22Rv1 (cell line): ENCODE data around the gene RNASE7.

Experiments
- H3K27ac ChIP-seq: fragments of 450-650 bp; 2 replicates; pipeline ENCODE4 v1.5.1; 2017
- CTCF ChIP-seq: fragments of 450-650 bp; IDR thresholded peaks from 2 replicates; pipeline ENCODE4 v1.5.1; 2017; ENCODE audit warnings: mild to moderate bottlenecking
- ZFX ChIP-seq: fragments of 450-650 bp; IDR thresholded peaks from 2 replicates; pipeline ENCODE4 v1.6.1; 2017; ENCODE audit warnings: antibody characterized with exemption, borderline replicate concordance

Gene RNASE7

GRCh38 chr14:21041676-21042433 is at the start of gene RNASE7:
TSS of gene RNASE7 (plus strand) at chr14:21042362. CDS start at chr14:21042993, 631 bp downstream.
- H3K27ac ChIP-seq, result no peak within 1 kb of the TSS
- no peak for TF ChIP-seq CTCF
- TF ChIP-seq ZFX, result no peak

- TF ChIP-seq CTCF (no peak), ZFX (no peak)
- no peak overlapping the region for H3K27ac ChIP-seq
Measured at GRCh38 chr14:20996521-20996920, 45.6 kb upstream of the RNASE7 start.

GRCh38 chr14:20997115-20997514 is 45.0 kb upstream of the RNASE7 start:
- H3K27ac ChIP-seq, result no peak overlapping the region; the same call in 1 of the 2 replicates
- TF ChIP-seq ZFX (no peak), CTCF (no peak)

GRCh38 chr14:20997564-20997963 is 44.6 kb upstream of the RNASE7 start:
- TF ChIP-seq CTCF, result no peak
- no peak for TF ChIP-seq ZFX
- no peak overlapping the region; the same call in 1 of the 2 replicates for H3K27ac ChIP-seq

- TF ChIP-seq ZFX, result no peak
- no peak for TF ChIP-seq CTCF
- H3K27ac ChIP-seq, result peak overlapping the region; percentile 52
Measured at GRCh38 chr14:20998139-20998538, 44.0 kb upstream of the RNASE7 start.

GRCh38 chr14:20998674-20999366 is 43.3 kb upstream of the RNASE7 start, which contains the start of gene SLC39A2:
TSS of gene SLC39A2 (plus strand) at chr14:20999293. CDS start at chr14:20999447, 154 bp downstream.
- TF ChIP-seq ZFX (no peak), CTCF (no peak)
- peak within 1 kb of the TSS; percentile 52 for H3K27ac ChIP-seq

GRCh38 chr14:20999591-20999990 is 42.6 kb upstream of the RNASE7 start:
- peak overlapping the region; percentile 52; the same call in 1 of the 2 replicates for H3K27ac ChIP-seq
- TF ChIP-seq ZFX (no peak), CTCF (no peak)
